Measurements from ENCODE around the gene MAPK11. TPM values are rescaled to one million over a fixed set of nuclear protein-coding genes. Genes with fewer than 3 reads are reported as not detected.

The MAPK11 gene
- total and polyA plus RNA-seq, 2 donors (not counting 1 experiment from before 2014, with no cell fraction given) = 2.6 to 7.6 TPM

DNA sequence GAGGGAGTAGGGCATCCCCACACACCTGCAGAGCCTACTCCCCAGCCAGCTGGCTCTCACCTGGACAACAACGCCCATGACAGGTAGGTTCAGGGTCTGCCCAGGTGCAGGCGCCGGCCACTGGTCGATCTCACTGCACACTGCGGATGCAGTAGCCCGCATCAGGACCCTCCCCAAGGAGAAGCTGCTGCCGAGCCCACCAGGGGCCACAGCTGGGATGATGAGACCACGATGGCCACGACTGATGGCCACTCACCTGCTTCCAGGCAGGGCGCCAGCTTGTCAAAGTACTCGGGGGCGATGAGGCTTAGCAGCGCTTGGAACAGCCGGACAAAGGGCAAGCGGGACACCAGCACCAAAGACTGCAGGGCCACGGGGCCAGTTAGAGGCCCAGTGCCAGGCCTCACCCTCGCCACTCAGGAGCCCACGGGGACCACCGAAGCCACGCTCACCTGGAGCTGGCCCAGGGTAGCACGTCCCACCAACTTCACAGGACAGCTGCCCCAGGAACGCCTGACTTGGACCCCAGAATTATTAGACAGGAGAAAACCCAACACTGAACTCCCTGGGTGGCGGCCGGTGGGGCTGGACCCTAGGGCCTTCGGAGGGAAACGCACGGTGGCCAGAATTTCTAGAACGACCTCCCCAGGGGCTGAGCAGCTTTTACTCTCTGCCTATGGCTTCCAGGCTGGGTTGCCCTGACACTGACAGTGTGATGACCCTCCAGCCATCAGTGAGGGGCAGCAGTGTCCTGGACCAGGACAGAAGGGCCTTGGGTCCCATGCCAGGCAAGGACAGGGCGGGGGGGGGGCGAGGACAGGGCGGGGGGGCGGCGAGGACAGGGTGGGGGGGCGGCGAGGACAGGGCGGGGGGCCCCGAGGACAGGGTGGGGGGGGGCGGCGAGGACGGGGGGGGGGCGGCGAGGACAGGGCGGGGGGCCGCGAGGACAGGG, 46.2 kb upstream of the MAPK11 start:
- H4K20me1 ChIP-seq (ENCODE audit: control insufficient read depth, extremely low read depth, insufficient read depth, low read length) = no peaks in the 10 kb centered on the region
- H2AFZ ChIP-seq (ENCODE audit: low read length) = no peak overlapping the region
- no peak overlapping the region for H3K4me2 ChIP-seq (ENCODE audit: extremely low read depth, insufficient read depth, low read length)

DNA sequence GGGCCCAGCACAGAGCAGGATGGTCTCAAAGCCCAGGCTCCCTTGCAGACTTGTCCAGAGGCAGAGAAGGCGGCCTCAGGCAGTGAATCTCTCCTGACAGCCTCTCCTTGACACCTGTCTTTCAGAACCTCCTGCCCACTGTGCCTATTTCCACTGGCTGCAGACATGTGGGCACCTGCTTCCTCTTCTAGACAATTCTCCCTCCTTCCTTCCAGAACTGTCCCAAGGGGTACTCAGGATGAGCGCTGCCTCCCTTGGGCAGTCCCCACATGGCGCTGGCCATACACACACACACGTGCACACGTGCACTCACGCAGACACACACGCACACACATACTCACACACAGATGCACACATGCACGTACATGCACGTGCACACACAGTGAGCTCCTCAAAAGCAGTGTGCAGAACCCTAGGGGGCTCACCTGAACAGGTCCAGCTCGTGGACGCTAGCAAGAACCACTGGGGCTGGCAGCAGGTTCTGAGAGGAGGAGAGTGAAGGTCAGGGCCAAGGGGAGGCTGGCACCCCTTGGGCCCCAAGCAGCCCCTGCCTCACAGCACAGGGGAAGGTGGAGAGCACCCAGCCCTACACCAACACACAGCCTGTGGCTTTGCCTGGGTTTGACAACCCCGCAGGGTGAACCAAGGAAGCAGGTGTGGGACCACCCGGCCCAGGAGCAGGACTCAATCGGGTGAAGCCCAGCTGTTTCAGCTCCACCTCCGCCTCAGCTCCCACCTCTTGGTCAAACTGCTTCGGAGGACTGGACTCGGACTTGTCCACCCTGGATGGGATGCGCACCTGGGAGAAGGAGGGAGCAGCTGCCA, 45.3 kb upstream of the MAPK11 start:
- TF ChIP-seq, protein P1, sequence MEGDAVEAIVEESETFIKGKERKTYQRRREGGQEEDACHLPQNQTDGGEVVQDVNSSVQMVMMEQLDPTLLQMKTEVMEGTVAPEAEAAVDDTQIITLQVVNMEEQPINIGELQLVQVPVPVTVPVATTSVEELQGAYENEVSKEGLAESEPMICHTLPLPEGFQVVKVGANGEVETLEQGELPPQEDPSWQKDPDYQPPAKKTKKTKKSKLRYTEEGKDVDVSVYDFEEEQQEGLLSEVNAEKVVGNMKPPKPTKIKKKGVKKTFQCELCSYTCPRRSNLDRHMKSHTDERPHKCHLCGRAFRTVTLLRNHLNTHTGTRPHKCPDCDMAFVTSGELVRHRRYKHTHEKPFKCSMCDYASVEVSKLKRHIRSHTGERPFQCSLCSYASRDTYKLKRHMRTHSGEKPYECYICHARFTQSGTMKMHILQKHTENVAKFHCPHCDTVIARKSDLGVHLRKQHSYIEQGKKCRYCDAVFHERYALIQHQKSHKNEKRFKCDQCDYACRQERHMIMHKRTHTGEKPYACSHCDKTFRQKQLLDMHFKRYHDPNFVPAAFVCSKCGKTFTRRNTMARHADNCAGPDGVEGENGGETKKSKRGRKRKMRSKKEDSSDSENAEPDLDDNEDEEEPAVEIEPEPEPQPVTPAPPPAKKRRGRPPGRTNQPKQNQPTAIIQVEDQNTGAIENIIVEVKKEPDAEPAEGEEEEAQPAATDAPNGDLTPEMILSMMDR (conservative IDR thresholded peaks at IDR 0.05 in 1 of 2, IDR thresholded peaks at IDR 0.05 in 1 of 2; ENCODE audit: low read depth in 1 of 2, low read length in 2 of 2) = no peak
- TF ChIP-seq EZH2 (IDR thresholded peaks at IDR 0.05; ENCODE audit: low read length, missing control alignments) = no peak
- H2AFZ ChIP-seq (ENCODE audit: low read length) = no peak overlapping the region
- H3K4me1 ChIP-seq (ENCODE audit: control insufficient read depth, extremely low read depth, insufficient read depth, low read length) = no peaks in the 10 kb centered on the region
- H3K9ac ChIP-seq (ENCODE audit: insufficient read depth, low read length) = no peak overlapping the region
- H3K4me2 ChIP-seq (ENCODE audit: extremely low read depth, insufficient read depth, low read length) = no peak overlapping the region
- no peaks in the 10 kb centered on the region for H3K79me2 ChIP-seq (ENCODE audit: control insufficient read depth, insufficient read depth, low read length)
- no peaks in the 10 kb centered on the region for H3K9me3 ChIP-seq (ENCODE audit: control insufficient read depth, insufficient read depth, low read depth, low read length)
- H3K36me3 ChIP-seq (ENCODE audit: control insufficient read depth, insufficient read depth, low read length) = no peaks in the 10 kb centered on the region
- H3K27me3 ChIP-seq (ENCODE audit: control insufficient read depth, insufficient read depth, low read length) = no peaks in the 10 kb centered on the region
- H3K4me3 ChIP-seq (replicated peaks in 1 of 4; ENCODE audit: control extremely low read depth in 1 of 4, insufficient read depth in 1 of 4, low read depth in 3 of 4, low read length in 4 of 4) = no peak overlapping the region
- no peaks in the 10 kb centered on the region for H4K20me1 ChIP-seq (ENCODE audit: control insufficient read depth, extremely low read depth, insufficient read depth, low read length)
- no peak overlapping the region for H3K27ac ChIP-seq (ENCODE audit: insufficient read depth, low read length)
- DNase-seq (ENCODE audit: low read depth in 2 of 2) = no peak

More for the DNA sequence above, 46.2 kb upstream of the MAPK11 start:
- DNase-seq (ENCODE audit: low read depth in 2 of 2) = no peak
- H3K4me1 ChIP-seq (ENCODE audit: control insufficient read depth, extremely low read depth, insufficient read depth, low read length) = no peaks in the 10 kb centered on the region
- H3K36me3 ChIP-seq (ENCODE audit: control insufficient read depth, insufficient read depth, low read length) = no peaks in the 10 kb centered on the region
- H3K27me3 ChIP-seq (ENCODE audit: control insufficient read depth, insufficient read depth, low read length) = no peaks in the 10 kb centered on the region
- no peak overlapping the region for H3K9ac ChIP-seq (ENCODE audit: insufficient read depth, low read length)
- TF ChIP-seq, protein P1 (conservative IDR thresholded peaks at IDR 0.05 in 1 of 2, IDR thresholded peaks at IDR 0.05 in 1 of 2; ENCODE audit: low read depth in 1 of 2, low read length in 2 of 2) = no peak
- TF ChIP-seq EZH2 (IDR thresholded peaks at IDR 0.05; ENCODE audit: low read length, missing control alignments) = no peak
- H3K27ac ChIP-seq (ENCODE audit: insufficient read depth, low read length) = no peak overlapping the region
- H3K4me3 ChIP-seq (replicated peaks in 1 of 4; ENCODE audit: control extremely low read depth in 1 of 4, insufficient read depth in 1 of 4, low read depth in 3 of 4, low read length in 4 of 4) = no peak overlapping the region
- no peaks in the 10 kb centered on the region for H3K9me3 ChIP-seq (ENCODE audit: control insufficient read depth, insufficient read depth, low read depth, low read length)
- no peaks in the 10 kb centered on the region for H3K79me2 ChIP-seq (ENCODE audit: control insufficient read depth, insufficient read depth, low read length)

Data from fibroblast of lung (primary cell).